ENCODE measurements around the gene SHLD1. TPM values are rescaled to one million over a fixed set of nuclear protein-coding genes. Genes with fewer than 3 reads are reported as not detected.
"Not testable (repeated sequence)": the region's sequence is repeated elsewhere in the genome, so short reads cannot be mapped to it uniquely, and the experiment has no call there.

Gene SHLD1
- total RNA-seq, 1 experiment from 2014 or later: 10.1 TPM

DNA sequence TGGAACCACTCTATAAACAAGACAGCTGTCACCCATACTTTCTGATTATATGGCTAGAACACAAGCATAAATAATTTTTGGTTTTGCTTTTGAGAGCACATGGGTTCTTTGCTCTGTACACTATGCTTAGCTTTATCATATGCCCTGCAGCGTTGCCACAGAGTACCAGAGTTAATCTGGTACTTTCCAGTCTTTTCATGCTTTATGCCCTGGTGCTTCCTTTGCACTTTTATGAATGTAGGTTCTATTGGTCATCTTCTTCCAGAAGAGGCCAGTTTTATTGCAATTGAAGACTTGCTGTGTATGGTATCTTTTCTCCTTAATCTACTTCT lies 20.8 kb downstream of the SHLD1 start:
- in situ Hi-C loops (cut with HindIII; ENCODE audit: low pct_unique_long_range_greater_than_20kb, low sequenced_read_pairs): no loop called here
- no peak for DNase-seq (ENCODE audit: low read depth)

DNA sequence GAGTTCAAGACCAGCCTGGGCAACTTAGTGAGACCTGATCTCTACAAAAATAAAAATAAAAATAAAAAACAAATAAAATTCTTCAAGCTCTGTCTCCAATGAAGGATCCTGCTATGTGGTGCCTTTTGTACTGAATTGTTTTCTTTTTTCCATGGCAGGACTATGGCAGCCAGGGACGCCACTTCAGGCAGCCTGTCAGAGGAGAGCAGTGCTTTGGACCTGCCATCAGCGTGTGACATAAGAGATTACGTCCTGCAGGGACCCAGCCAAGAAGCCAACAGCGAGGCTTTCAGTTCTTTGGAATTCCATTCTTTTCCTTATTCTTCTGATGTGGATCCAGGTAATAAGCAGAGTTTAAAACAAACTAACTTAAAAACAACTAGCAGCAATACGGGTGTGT lies 22.5 kb downstream of the SHLD1 start:
- no peak for DNase-seq (ENCODE audit: low read depth)
- in situ Hi-C loops (cut with HindIII; ENCODE audit: low pct_unique_long_range_greater_than_20kb, low sequenced_read_pairs): no loop called here

DNA sequence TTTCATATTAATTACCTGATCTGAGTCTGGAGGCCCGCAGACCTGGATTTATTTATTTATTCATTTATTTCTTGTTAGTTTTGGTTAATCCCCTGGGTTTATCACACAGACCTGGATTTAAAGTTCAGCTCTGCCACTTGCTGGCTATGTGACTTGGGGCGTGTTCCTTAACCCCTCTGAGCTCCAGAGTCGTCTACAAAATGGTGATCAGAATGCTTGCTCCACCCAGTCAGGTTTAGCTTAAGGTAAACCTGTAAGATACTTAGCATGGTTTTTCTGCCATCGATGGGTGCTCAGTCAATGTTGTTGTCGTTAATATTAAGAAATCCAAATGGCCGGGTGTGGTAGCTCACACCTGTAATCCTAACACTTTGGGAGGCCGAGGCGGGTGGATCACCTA lies 23.4 kb downstream of the SHLD1 start:
- in situ Hi-C loops (cut with HindIII; ENCODE audit: low pct_unique_long_range_greater_than_20kb, low sequenced_read_pairs): no loop called here
- DNase-seq (ENCODE audit: low read depth): no peak

DNA sequence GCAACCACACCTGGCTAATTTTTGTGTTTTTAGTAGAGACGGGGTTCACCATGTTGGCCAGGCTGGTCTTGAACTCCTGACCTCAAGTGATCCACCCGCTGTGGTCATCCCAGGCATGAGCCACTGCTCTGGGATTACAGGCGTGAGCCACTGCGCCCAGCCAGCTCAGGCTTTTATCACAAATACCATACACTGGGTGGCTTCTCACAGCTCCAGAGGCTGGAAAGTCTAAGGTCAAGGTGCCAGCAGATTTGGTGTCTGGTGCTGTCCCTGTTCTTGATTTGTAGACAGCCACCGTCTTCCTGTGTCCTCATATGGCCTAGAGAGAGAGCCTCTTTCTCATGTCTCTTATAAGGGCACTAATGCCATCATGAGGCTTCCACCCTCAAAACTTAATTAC lies 25.9 kb downstream of the SHLD1 start:
- in situ Hi-C loops (cut with HindIII; ENCODE audit: low pct_unique_long_range_greater_than_20kb, low sequenced_read_pairs): no loop called here
- no peak for DNase-seq (ENCODE audit: low read depth)

DNA sequence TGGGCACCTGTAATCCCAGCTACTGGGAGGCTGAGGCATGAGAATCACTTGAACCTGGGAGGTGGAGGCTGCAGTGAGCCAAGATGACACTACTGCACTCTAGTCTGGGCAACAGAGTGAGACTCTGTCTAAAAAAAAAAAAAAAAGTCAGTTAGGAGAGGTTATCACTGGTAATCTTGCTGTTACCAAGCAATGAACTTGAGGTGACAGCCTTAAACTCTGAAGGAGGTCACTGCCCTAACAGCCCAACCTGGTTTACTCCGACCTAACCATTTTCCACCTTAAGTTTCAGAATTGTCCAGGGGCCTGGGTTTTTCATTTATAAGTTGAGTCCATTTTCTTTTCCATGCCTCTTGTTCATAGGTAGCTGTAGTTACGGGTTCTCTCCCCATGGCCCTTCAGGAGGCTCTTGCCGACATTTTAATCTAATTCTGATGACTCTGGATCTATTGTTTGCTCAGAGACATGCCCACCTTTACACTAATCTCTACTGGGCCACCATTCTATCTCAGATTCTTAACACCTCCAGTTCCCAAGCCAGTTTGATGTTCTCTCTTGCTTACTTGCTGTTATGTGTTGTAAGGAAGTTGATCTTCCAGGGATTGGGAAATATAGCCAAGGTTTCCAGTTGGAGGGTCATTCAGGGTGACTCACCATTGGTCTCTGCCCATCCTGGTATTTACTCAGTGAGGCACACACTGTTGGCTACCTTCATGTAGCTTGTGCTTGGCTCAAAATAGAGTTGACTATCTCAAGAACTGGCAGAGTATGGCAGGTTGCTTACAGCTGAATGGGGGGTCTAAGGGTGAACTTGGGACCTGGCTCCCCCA lies 29.1 kb downstream of the SHLD1 start:
- in situ Hi-C loops (cut with HindIII; ENCODE audit: low pct_unique_long_range_greater_than_20kb, low sequenced_read_pairs): no loop called here
- no peak for DNase-seq (ENCODE audit: low read depth)

DNA sequence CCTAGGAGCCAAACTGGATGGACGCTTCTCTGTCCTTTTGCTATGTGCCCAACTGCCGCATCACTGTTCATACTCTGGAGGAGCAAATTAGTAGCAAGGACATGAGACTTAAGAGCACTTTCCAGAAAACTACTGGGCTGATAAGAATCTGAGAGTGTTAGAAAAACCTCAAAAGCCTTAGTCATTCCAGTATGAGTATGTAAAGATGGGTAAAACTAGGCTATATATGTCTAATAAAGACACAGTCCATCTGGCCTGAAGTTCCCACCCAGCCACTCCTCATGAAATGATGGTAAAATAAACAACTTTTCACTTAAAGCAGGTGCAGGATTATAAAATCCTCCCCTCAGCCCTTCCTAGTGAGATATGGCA lies 30.6 kb downstream of the SHLD1 start:
- no peak for DNase-seq (ENCODE audit: low read depth)
- in situ Hi-C loops (cut with HindIII; ENCODE audit: low pct_unique_long_range_greater_than_20kb, low sequenced_read_pairs): no loop called here

DNA sequence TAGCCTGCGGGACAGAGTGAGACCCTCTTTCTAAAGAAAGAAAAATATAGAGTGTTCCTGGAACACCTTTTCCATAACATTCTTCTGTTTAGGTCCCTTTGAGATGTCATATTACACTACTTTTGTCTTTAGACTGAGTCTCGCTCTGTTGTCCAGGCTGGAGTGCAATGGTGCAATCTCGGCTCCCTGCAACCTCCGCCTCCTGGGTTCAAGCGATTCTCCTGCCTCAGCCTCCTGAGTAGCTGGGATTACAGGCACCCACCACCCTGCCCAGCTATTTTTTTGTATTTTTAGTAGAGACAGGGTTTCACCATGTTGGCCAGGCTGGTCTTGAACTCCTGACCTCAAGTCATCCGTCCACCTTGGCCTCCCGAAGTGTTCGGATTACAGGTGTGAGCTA lies 31.2 kb downstream of the SHLD1 start:
- in situ Hi-C loops (cut with HindIII; ENCODE audit: low pct_unique_long_range_greater_than_20kb, low sequenced_read_pairs); DNase-seq (ENCODE audit: low read depth): not testable (repeated sequence)

DNA sequence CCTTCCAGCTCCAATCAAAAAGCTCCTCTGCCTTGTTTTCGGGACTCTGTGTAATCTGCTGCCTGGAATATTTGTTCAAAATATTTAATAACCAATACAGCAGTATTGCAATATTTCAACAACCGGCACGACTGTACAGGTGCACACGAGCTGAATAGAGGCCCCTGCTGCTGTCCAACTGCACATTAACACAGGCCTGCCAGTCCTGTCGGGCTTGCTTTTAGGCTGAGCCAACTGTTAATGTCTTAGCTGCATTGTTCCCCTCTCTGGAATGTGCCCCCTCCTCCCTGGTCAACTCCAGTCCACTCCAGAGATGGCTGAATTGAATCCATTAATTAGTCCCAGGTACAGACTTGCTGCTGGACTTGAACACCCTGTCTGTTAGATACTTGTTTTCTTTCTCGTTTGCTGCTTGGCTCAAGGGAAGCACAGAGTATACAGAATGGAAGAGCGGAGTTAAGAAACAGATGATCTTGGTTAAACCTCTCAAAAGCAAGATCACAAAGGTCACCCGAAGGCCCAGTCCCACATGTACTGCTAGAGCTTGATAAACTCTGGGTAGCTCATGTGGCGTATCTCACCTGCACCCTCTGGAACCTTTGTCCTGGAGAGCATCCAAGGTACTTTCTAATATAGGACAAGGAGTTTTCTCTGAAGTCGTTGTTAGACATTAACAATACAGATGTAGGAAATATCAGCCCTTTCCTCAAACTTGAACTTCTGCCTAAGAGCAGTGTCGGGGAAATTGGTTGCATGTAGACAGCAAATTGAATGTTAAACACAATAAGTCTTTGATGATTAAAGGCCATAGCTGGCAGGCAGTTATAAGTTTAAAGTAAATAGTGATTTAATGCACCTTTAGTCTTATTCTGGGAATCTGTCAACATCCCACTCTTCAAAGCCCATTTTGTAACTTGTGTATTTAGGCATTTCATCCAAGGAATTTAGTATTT lies 31.9 kb downstream of the SHLD1 start:
- in situ Hi-C loops (cut with HindIII; ENCODE audit: low pct_unique_long_range_greater_than_20kb, low sequenced_read_pairs): no loop called here
- no peak for DNase-seq (ENCODE audit: low read depth)

DNA sequence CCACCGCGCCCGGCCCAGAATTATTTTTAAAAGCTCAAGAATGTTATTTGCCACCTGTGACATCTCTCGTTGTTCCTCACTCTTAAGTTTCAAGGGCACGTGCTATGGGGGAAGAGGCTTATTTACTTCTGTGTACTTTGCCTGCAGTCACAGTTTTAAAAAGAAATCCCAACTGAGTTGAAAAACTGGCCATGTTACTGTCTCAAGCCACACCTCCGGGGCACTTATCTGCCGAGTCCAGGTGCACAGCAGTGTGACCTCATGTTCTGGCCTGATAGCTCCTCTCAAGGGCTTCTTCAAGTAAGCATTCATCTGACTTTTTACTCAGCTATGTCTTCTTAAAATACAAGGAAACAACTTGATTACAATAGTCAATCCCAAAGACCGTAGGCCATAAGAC lies 34.5 kb downstream of the SHLD1 start:
- DNase-seq (ENCODE audit: low read depth): no peak

DNA sequence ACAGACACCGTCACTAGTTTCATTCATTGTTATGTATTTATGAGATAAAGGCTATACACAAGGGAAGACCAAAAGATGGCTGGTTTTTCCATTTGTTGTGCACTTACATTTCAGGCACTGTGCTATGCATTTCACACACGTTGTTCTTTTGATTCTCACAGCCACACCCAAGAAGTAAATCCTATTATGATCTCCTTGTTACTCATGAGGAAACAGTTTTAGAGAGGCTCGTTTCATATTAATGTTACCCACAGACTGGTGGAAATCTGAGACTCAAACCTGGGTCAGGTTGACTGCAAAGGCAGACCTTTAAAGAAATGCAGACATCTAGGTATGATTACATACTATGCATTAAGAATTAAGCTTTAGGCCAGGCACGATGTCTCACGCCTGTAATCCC lies 34.9 kb downstream of the SHLD1 start:
- DNase-seq (ENCODE audit: low read depth): no peak
- in situ Hi-C loops (cut with HindIII; ENCODE audit: low pct_unique_long_range_greater_than_20kb, low sequenced_read_pairs): no loop called here

More for the DNA sequence above, 34.5 kb downstream of the SHLD1 start:
- in situ Hi-C loops (cut with HindIII; ENCODE audit: low pct_unique_long_range_greater_than_20kb, low sequenced_read_pairs): no loop called here

DNA sequence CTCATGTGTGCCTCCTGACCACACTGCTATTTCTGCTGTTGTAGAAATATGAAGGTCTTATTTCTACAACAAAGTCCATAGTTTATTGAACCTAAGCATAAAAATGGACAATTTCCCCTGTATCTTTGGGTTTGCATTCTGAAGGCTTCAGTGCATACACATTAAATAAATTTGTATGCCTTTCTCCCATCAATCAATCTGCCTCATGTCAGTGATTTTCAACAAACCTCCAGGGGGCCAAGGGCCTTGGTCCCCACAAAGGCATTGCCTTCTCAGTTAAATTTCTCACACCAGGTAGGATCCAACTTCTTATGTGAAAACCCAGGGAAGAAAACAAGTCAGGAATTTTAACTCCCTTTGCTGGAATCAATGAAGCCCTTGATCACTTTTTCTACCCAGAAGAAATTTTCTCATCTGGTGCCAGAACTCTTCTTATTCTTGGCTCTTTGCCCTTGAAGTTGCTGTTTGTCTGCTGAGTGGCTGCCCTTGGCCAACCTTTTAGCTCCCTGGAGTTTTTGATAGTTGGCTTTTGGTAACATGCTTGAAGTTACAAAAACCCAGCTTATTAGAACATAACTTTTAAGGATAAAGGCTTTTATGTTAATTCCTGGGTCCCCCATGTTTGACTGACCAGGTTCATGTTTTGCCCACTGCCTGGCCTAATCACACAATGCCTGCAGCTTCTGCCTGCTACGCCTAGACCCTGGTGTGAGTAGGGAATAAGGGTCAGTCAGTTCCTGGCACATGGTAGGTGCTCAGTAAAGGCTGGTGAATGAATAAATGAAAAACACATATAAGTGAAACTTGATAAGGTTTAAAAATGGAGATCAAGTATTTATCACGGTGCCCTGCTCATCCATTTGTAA lies 37.0 kb downstream of the SHLD1 start:
- in situ Hi-C loops (cut with HindIII; ENCODE audit: low pct_unique_long_range_greater_than_20kb, low sequenced_read_pairs): no loop called here
- DNase-seq (ENCODE audit: low read depth): peak; percentile 26

DNA sequence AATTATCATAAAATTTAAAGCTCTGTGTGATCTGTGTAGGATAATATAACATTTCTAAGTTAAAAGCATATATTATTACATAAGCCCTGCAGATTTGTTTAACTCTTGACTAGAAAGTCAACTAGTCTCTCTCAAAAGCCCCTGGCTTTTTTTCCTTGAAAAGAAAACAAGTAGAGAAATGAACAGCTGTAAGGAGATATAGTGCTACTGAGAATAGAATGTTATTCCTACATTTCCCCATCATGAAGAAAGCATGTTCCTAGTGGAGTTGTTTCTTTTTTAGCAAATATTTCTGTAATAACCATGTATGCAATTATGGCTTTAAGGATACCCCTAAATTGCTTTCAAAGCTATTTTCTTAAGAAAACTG lies 37.6 kb downstream of the SHLD1 start:
- in situ Hi-C loops (cut with HindIII; ENCODE audit: low pct_unique_long_range_greater_than_20kb, low sequenced_read_pairs): no loop called here
- DNase-seq (ENCODE audit: low read depth): no peak

DNA sequence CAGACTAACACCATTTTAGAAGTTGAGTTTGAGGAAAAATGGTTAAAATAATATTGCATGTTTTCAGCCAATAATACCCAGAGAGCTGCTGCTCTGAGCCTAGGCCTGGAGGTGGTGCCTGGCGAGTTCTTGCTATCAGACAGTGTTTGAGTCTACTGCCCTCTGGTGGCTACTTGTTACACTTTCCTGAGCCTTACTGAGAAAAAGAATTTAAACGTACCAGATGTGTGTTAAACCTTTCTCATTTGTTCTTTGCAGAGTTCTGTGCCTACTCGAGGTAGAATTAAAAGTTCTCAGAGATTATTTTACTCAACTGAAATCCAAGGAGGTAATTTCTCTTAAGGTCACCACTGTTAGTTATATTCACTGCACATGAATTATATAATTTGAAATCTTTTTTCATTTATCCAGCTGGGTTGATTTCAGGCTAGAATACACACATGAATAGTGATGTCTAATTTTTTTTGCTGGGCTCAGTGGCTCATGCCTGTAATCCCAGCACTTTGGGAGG lies 38.2 kb downstream of the SHLD1 start:
- in situ Hi-C loops (cut with HindIII; ENCODE audit: low pct_unique_long_range_greater_than_20kb, low sequenced_read_pairs): no loop called here
- peak; percentile 58 for DNase-seq (ENCODE audit: low read depth)

DNA sequence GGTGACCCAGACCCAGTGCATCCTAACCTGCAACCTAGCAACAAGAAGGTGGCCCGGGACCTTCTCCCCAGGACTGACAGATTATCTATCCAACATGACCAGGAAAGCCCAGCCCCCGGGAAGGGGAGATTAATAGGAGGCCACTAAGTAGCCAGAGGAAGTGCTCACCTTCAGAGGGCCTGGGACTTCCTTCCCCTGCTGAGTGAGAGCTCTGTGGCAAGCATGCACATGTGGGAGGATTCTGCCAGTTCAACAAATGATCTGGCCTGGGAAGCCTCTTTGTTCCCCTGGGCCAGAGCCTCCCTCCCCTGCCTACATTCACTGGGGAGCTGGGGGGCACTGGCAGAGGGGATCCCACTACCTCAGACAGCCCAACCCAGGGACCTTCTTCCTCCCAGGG lies 39.6 kb downstream of the SHLD1 start:
- in situ Hi-C loops (cut with HindIII; ENCODE audit: low pct_unique_long_range_greater_than_20kb, low sequenced_read_pairs): no loop called here
- no peak for DNase-seq (ENCODE audit: low read depth)

DNA sequence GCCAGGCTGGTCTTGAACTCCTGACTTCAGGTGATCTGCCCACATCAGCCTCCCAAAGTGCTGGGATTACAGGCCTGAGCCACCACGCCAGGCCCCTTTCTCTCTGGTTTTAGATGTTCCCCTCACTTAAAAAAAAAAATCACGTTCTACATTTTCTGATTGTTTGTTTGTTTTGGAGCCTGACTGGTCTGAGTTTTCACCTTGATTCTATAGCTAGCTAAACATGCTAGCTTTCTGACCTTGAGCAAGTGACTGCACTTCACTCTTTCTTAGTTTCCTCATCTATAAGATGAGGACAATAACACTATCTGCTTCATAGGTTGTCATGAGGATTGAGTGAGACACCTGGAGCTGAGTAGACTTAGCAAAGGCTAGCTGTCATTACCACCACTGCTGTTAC lies 43.7 kb downstream of the SHLD1 start:
- no peak for DNase-seq (ENCODE audit: low read depth)
- in situ Hi-C loops (cut with HindIII; ENCODE audit: low pct_unique_long_range_greater_than_20kb, low sequenced_read_pairs): no loop called here

DNA sequence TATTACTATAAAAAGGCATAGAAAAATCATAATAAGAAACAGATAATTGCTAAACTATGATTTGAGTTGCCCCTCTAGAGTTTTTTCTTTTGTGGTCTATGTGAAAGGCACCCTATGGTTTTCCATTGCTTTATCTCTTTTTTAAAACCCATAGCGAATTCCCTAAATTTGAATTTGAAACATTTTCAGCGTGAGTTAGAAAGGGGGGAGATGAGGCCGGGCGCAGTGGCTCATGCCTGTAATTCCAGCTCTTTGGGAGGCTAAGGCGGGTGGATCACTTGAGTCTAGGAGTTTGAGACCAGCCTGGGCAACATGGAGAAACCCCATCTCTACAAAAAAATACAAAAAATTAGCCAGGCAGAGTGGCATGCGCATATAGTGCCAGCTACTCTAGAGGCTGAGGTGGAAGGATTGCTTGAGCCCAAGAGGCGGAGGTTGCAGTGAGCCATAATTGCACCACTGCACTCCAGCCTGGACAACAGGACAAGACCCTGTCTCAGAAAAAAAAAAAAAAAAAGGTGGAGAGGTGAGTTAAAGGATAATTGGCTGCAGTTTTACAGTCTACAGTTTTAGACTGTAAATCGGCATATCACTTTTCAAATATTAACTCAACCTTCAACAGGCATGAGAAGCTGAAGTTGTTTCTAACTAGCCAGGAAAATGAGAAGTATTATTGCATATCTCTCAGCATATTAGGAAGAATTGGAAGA lies 46.3 kb downstream of the SHLD1 start:
- no peak for DNase-seq (ENCODE audit: low read depth)
- in situ Hi-C loops (cut with HindIII; ENCODE audit: low pct_unique_long_range_greater_than_20kb, low sequenced_read_pairs): no loop called here

DNA sequence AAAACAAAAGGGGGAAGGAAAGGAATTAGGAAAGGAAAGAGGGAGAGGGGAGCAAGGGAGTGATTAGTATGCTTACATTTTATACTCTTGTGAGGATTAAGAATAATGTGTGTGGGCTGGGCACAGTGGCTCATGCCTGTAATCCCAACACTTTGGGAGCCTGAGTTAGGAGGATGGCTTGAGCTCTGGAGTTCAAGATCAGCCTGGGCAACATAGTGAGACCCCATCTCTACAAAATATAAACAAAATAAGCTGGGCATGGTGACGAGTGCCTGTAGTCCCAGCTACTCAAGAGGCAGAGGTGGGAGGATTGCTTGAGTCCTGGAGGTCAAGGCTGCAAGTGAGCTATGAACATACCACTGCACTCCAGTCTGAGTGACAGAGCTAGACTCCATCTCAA lies 47.0 kb downstream of the SHLD1 start:
- in situ Hi-C loops (cut with HindIII; ENCODE audit: low pct_unique_long_range_greater_than_20kb, low sequenced_read_pairs): no loop called here
- DNase-seq (ENCODE audit: low read depth): no peak

DNA sequence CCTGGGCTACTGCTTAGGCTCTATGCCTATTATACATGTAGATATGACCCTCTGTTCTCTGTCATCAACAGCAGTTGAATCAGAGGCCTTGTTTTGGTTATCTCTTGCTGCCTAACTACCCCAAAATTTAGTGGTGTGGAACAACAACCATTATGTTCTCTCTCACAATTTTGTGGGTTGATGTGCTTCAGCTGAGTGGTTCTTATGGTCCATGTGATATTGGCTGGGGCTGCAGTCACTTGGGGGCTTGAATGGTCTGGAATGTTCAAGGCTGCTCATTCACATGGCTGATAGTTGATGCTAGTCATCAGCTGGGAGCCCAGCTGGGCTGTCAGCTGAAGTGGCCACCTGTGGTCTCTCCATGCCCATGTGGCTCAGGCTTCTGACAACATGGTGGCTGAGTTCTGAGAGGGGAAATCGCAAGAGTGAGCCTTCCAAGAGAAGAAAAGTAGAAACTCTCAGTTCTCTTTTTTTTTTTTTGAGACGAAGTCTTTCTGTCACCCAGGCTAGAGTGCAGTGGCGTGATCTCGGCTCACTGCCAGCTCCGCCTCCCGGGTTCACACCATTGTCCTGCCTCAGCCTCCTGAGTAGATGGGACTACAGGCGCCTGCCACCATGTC lies 47.8 kb downstream of the SHLD1 start:
- in situ Hi-C loops (cut with HindIII; ENCODE audit: low pct_unique_long_range_greater_than_20kb, low sequenced_read_pairs): no loop called here
- no peak for DNase-seq (ENCODE audit: low read depth)
